Loucy (cell line): ENCODE data around the gene CYP3A5.
"Not testable (repeated sequence)": the region's sequence is repeated elsewhere in the genome, so short reads cannot be mapped to it uniquely, and the experiment has no call there.

Experiments
- CTCF ChIP-seq: fragments of 200-600 bp; sonication (generic); conservative IDR thresholded peaks from 2 replicates; pipeline ENCODE4 v1.5.1; 2014; ENCODE audit warnings: mild to moderate bottlenecking, antibody characterized with exemption, low read length
- EZH2phosphoT487 ChIP-seq: fragments of 200-600 bp; IDR thresholded peaks from 2 replicates; pipeline ENCODE4 v1.6.1; 2018; ENCODE audit warnings: antibody characterized with exemption, mild to moderate bottlenecking, moderate library complexity, borderline replicate concordance

DNA sequence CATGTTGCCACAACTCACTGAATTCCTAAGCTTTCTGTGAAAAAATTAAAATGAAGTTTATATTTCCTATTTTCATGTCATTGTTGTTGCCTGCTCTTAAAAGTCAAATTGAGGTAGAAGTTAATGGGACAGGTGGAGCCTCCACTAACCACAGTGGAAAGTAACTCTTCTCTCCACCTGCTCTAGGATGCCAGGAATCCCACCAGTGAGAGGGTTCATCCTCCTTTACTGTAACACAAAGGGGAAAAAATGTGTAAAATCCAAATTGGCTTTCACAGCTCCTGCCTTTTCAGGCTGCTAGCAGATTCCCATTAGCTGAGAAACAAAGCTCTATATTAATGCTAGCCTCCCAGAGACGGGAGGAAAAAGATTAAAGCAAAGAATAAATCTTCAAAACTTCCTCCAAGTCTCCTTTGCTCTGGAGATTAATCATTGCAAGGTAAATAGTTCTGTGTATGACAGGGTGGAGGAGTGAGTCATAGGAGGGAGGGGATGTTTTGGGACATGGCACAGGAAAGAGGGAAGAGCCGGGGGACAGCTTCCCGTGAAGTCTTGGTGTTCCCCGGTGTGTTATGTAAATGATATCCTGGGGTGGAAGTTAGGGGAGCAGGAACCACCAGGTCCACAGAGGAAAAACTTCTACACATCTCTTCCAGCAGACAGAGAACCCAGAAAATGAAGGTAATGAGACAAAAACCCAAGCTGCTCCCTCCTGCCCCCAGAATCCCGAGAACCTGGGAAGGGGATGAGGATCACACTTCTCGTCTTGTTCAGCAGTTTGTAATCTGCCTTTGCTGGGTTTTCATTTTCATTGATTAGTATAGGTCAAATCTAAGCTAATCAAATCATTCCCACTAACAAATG, 19.3 kb upstream of the CYP3A5 start:
- TF ChIP-seq CTCF, EZH2phosphoT487: not testable (repeated sequence)
